Measurements from ENCODE around the gene CXXC1. TPM values are rescaled to one million over a fixed set of nuclear protein-coding genes. Genes with fewer than 3 reads are reported as not detected.

CXXC1 gene
- total RNA-seq, 3 donors from 2014 or later (not counting 1 experiment from before 2014, with no cell fraction given): 146 to 173 (median 153) TPM

GRCh38 chr18:50307400-50307737 is 19.9 kb upstream of the CXXC1 start:
- intact Hi-C loops (cut with micrococcal nuclease): loop anchor here (1.0 kb wide), 2 partner anchors 20 to 41 kb away; partner anchors contain the start of genes CFAP53 and CXXC1
- Histone ChIP-seq H3K27ac (ENCODE audit: low read length) (no peak overlapping the region), H3K4me3 (ENCODE audit: low read length) (peak overlapping the region; percentile 42), H3K9me3 (ENCODE audit: control insufficient read depth, insufficient read depth, low read length) (no peaks in the 10 kb centered on the region), H3K4me1 (ENCODE audit: control insufficient read depth, insufficient read depth, low read length) (peaks cover 16% of the 10 kb centered on the region), H3K36me3 (ENCODE audit: control insufficient read depth, insufficient read depth, low read length) (no peaks in the 10 kb centered on the region), H3K27me3 (ENCODE audit: control insufficient read depth, insufficient read depth, low read length) (no peaks in the 10 kb centered on the region)
- Mint-ChIP-seq H3K36me3 (peaks cover 5% of the 10 kb centered on the region), H3K27ac (peak overlapping the region; percentile 46 to 73), H3K4me3 (peak overlapping the region; percentile 94), H3K27me3 (ENCODE audit: low read depth in 2 of 2) (peaks cover 19 to 46% of the 10 kb centered on the region in 2 donors), H3K4me1 (peaks cover 11 to 17% of the 10 kb centered on the region in 2 donors), H3K9me3 (no peaks in the 10 kb centered on the region)
- 1% methylated on average over 6 of the region's 8 CpGs for WGBS (ENCODE audit: insufficient coverage)
- DNase-seq: no peak
- no peak for ATAC-seq
- TF ChIP-seq, protein P1, sequence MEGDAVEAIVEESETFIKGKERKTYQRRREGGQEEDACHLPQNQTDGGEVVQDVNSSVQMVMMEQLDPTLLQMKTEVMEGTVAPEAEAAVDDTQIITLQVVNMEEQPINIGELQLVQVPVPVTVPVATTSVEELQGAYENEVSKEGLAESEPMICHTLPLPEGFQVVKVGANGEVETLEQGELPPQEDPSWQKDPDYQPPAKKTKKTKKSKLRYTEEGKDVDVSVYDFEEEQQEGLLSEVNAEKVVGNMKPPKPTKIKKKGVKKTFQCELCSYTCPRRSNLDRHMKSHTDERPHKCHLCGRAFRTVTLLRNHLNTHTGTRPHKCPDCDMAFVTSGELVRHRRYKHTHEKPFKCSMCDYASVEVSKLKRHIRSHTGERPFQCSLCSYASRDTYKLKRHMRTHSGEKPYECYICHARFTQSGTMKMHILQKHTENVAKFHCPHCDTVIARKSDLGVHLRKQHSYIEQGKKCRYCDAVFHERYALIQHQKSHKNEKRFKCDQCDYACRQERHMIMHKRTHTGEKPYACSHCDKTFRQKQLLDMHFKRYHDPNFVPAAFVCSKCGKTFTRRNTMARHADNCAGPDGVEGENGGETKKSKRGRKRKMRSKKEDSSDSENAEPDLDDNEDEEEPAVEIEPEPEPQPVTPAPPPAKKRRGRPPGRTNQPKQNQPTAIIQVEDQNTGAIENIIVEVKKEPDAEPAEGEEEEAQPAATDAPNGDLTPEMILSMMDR (IDR thresholded peaks at IDR 0.05): no peak

- no peaks in the 10 kb centered on the region for H3K9me3 Mint-ChIP-seq
- intact Hi-C loops (cut with micrococcal nuclease): loop anchor here (1.0 kb wide), 2 partner anchors 20 to 41 kb away; partner anchors contain the start of genes CFAP53 and CXXC1
- WGBS (ENCODE audit: insufficient coverage): 77% methylated on average over 8 of the region's 8 CpGs
- peaks cover 21 to 46% of the 10 kb centered on the region in 2 donors for H3K27me3 Mint-ChIP-seq (ENCODE audit: low read depth in 2 of 2)
- no peaks in the 10 kb centered on the region for H3K9me3 ChIP-seq (ENCODE audit: control insufficient read depth, insufficient read depth, low read length)
- TF ChIP-seq, protein P1 (IDR thresholded peaks at IDR 0.05): no peak
- H3K36me3 ChIP-seq (ENCODE audit: control insufficient read depth, insufficient read depth, low read length): no peaks in the 10 kb centered on the region
- DNase-seq (no peak), ATAC-seq (no peak)
- peak overlapping the region; percentile 70 for H3K4me3 Mint-ChIP-seq
- H3K4me1 ChIP-seq (ENCODE audit: control insufficient read depth, insufficient read depth, low read length): peaks cover 16% of the 10 kb centered on the region
- no peak overlapping the region for H3K27ac Mint-ChIP-seq
- H3K4me3 ChIP-seq (ENCODE audit: low read length): no peak overlapping the region
- no peak overlapping the region for H3K27ac ChIP-seq (ENCODE audit: low read length)
- H3K4me1 Mint-ChIP-seq: peaks cover 11 to 17% of the 10 kb centered on the region in 2 donors
- H3K27me3 ChIP-seq (ENCODE audit: control insufficient read depth, insufficient read depth, low read length): no peaks in the 10 kb centered on the region
- H3K36me3 Mint-ChIP-seq: peaks cover 5% of the 10 kb centered on the region
Measured at GRCh38 chr18:50306944-50307343, 19.5 kb upstream of the CXXC1 start.

GRCh38 chr18:50301074-50301473 is 13.6 kb upstream of the CXXC1 start:
- intact Hi-C loops (cut with micrococcal nuclease): no loop called here
- DNase-seq: no peak

More at GRCh38 chr18:50301074-50301473, 13.6 kb upstream of the CXXC1 start:
- Mint-ChIP-seq H3K27me3 (ENCODE audit: low read depth in 2 of 2) (peaks cover 30 to 61% of the 10 kb centered on the region in 2 donors), H3K27ac (no peak overlapping the region), H3K9me3 (no peaks in the 10 kb centered on the region), H3K4me1 (peaks cover 7 to 8% of the 10 kb centered on the region in 2 donors), H3K4me3 (no peak overlapping the region), H3K36me3 (peaks cover 5% of the 10 kb centered on the region)
- peaks cover 7% of the 10 kb centered on the region for H3K27me3 ChIP-seq (ENCODE audit: control insufficient read depth, insufficient read depth, low read length)
- peaks cover 16% of the 10 kb centered on the region for H3K4me1 ChIP-seq (ENCODE audit: control insufficient read depth, insufficient read depth, low read length)
- H3K27ac ChIP-seq (ENCODE audit: low read length): no peak overlapping the region
- no peaks in the 10 kb centered on the region for H3K9me3 ChIP-seq (ENCODE audit: control insufficient read depth, insufficient read depth, low read length)
- TF ChIP-seq, protein P1 (IDR thresholded peaks at IDR 0.05): no peak
- 76% methylated on average over 4 of the region's 5 CpGs for WGBS (ENCODE audit: insufficient coverage)
- ATAC-seq: no peak
- H3K4me3 ChIP-seq (ENCODE audit: low read length): no peak overlapping the region
- no peaks in the 10 kb centered on the region for H3K36me3 ChIP-seq (ENCODE audit: control insufficient read depth, insufficient read depth, low read length)
